Panc1 (cell line): ENCODE results near the gene HSD17B1. TPM values are rescaled to one million over a fixed set of nuclear protein-coding genes. Genes with fewer than 3 reads are reported as not detected.
"Not testable (repeated sequence)": the region's sequence is repeated elsewhere in the genome, so short reads cannot be mapped to it uniquely, and the experiment has no call there.

Experiments used
- ATAC-seq: fragments of 200-7000 bp; cut with Tn5 transposase; 2 replicates; pipeline ENCODE4 v1.9.1; 2020; ENCODE audit warnings: mild to moderate bottlenecking, moderate library complexity
- BruUV-seq: library from RNA; stranded (reverse); fragments of 400-500 nt; replicated peaks from 2 replicates; lab custom pipeline; 2021; lab: Mats Ljungman, UMichigan
- CTCF ChIA-PET: fragments of 300-600 bp; sonication (Branson Sonifier 250); formaldehyde crosslinking; loops from one replicate; lab custom pipeline; 2022; ENCODE audit warnings: antibody characterized with exemption; lab: Charles Lee
- POLR2A ChIA-PET: fragments of 300-600 bp; sonication (Branson Sonifier 250); formaldehyde crosslinking; loops from one replicate; lab custom pipeline; 2022; ENCODE audit warnings: antibody characterized with exemption; lab: Charles Lee
- DNase-seq: peaks from one replicate; pipeline ENCODE4 v3.0.0-alpha.2; 2010; ENCODE audit warnings: low read depth, low spot score
- H3K27ac ChIP-seq: 2 replicates; pipeline ENCODE4 v1.5.1; 2011; ENCODE audit warnings: mild to moderate bottlenecking, low read length, inconsistent platforms
- H3K27me3 ChIP-seq: fragments of 200-500 bp; sonication (Bioruptor generic); 2 replicates; pipeline ENCODE4 v1.6.0; 2014; ENCODE audit warnings: low read length, inconsistent platforms; ENCODE audit not compliant: control insufficient read depth, insufficient read depth
- H3K36me3 ChIP-seq: fragments of 200-500 bp; sonication (Bioruptor generic); 2 replicates; pipeline ENCODE4 v1.5.1; 2014; ENCODE audit warnings: inconsistent platforms, mild to moderate bottlenecking, low read length, moderate library complexity; ENCODE audit not compliant: control insufficient read depth, insufficient read depth
- H3K4me1 ChIP-seq: 2 replicates; pipeline ENCODE4 v1.5.1; 2011; ENCODE audit warnings: inconsistent platforms, mild to moderate bottlenecking, low read length, moderate library complexity; ENCODE audit not compliant: control insufficient read depth, insufficient read depth
- H3K4me3 ChIP-seq, 2 experiments: 2 replicates each; pipeline ENCODE4 v1.5.1; 2011 to 2012; ENCODE audit warnings: low read depth in 2 of 2, low read length in 2 of 2, mild to moderate bottlenecking in 2 of 2, inconsistent platforms in 1 of 2, moderate library complexity in 1 of 2
- H3K9me3 ChIP-seq: fragments of 200-500 bp; sonication (Bioruptor generic); 2 replicates; pipeline ENCODE4 v1.5.1; 2014; ENCODE audit warnings: low read depth, mild to moderate bottlenecking, inconsistent platforms, low read length, moderate library complexity; ENCODE audit not compliant: control insufficient read depth, insufficient read depth
- POLR2AphosphoS5 ChIP-seq: IDR thresholded peaks from 2 replicates; pipeline ENCODE4 v1.6.1; 2012; ENCODE audit warnings: mild to moderate bottlenecking, low read depth, low read length, moderate library complexity
- SIN3A ChIP-seq: IDR thresholded peaks from 2 replicates; pipeline ENCODE4 v1.6.1; 2012; ENCODE audit warnings: low read depth, mild to moderate bottlenecking, low read length, moderate library complexity, borderline replicate concordance; ENCODE audit not compliant: insufficient read depth
- TCF7L2 ChIP-seq: IDR thresholded peaks from 2 replicates; pipeline ENCODE4 v1.6.1; 2011; ENCODE audit warnings: mild to moderate bottlenecking, low read depth, low read length, inconsistent platforms
- in situ Hi-C: cut with HindIII; loops from 2 replicates; pipeline ENCODE4 v1.10.0; 2016; ENCODE audit warnings: low sequenced_read_pairs, low pct_unique_long_range_greater_than_20kb
- intact Hi-C: fragments of 100-400 bp; cut with micrococcal nuclease; formaldehyde crosslinking; loops from one replicate; pipeline ENCODE4 v1.10.0; 2022; ENCODE audit not compliant: unreplicated experiment
- total RNA-seq: library from RNA; stranded (reverse); gene quantifications from one replicate; pipeline ENCODE4 v1.2.1, GENCODE V29; 2021; ENCODE audit not compliant: unreplicated experiment
- TF ChIP-seq, protein P1 (sequence below), 2 experiments: IDR thresholded peaks; 2 replicates each; pipeline ENCODE4 v1.6.1; 2011 to 2012; ENCODE audit warnings: low read depth in 2 of 2, control low read depth in 1 of 2, low read length in 1 of 2, mild to moderate bottlenecking in 1 of 2, moderate library complexity in 1 of 2; ENCODE audit not compliant: insufficient read depth in 1 of 2
- TF ChIP-seq, protein P2 (sequence below): fragments of 450-650 bp; IDR thresholded peaks from 2 replicates; pipeline ENCODE4 v1.5.1; 2017; ENCODE audit warnings: mild to moderate bottlenecking

HSD17B1 gene
- total RNA-seq, 1 experiment from 2014 or later = 5.4 TPM

DNA sequence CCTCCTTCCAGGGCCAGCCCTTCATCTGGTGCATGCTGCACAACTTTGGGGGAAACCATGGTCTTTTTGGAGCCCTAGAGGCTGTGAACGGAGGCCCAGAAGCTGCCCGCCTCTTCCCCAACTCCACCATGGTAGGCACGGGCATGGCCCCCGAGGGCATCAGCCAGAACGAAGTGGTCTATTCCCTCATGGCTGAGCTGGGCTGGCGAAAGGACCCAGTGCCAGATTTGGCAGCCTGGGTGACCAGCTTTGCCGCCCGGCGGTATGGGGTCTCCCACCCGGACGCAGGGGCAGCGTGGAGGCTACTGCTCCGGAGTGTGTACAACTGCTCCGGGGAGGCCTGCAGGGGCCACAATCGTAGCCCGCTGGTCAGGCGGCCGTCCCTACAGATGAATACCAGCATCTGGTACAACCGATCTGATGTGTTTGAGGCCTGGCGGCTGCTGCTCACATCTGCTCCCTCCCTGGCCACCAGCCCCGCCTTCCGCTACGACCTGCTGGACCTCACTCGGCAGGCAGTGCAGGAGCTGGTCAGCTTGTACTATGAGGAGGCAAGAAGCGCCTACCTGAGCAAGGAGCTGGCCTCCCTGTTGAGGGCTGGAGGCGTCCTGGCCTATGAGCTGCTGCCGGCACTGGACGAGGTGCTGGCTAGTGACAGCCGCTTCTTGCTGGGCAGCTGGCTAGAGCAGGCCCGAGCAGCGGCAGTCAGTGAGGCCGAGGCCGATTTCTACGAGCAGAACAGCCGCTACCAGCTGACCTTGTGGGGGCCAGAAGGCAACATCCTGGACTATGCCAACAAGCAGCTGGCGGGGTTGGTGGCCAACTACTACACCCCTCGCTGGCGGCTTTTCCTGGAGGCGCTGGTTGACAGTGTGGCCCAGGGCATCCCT is 9.3 kb upstream of the HSD17B1 start:
- Histone ChIP-seq H3K4me1 (peaks cover 7% of the 10 kb centered on the region), H3K36me3 (no peaks in the 10 kb centered on the region), H3K27me3 (no peaks in the 10 kb centered on the region), H3K27ac (no peak overlapping the region), H3K4me3 (no peak overlapping the region), H3K9me3 (no peaks in the 10 kb centered on the region)
- no TSS peak for BruUV-seq
- DNase-seq (no peak), ATAC-seq (no peak)
- no peak for TF ChIP-seq TCF7L2
- no peak for TF ChIP-seq SIN3A
- no peak for TF ChIP-seq POLR2AphosphoS5
- TF ChIP-seq, protein P1, sequence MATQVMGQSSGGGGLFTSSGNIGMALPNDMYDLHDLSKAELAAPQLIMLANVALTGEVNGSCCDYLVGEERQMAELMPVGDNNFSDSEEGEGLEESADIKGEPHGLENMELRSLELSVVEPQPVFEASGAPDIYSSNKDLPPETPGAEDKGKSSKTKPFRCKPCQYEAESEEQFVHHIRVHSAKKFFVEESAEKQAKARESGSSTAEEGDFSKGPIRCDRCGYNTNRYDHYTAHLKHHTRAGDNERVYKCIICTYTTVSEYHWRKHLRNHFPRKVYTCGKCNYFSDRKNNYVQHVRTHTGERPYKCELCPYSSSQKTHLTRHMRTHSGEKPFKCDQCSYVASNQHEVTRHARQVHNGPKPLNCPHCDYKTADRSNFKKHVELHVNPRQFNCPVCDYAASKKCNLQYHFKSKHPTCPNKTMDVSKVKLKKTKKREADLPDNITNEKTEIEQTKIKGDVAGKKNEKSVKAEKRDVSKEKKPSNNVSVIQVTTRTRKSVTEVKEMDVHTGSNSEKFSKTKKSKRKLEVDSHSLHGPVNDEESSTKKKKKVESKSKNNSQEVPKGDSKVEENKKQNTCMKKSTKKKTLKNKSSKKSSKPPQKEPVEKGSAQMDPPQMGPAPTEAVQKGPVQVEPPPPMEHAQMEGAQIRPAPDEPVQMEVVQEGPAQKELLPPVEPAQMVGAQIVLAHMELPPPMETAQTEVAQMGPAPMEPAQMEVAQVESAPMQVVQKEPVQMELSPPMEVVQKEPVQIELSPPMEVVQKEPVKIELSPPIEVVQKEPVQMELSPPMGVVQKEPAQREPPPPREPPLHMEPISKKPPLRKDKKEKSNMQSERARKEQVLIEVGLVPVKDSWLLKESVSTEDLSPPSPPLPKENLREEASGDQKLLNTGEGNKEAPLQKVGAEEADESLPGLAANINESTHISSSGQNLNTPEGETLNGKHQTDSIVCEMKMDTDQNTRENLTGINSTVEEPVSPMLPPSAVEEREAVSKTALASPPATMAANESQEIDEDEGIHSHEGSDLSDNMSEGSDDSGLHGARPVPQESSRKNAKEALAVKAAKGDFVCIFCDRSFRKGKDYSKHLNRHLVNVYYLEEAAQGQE (IDR thresholded peaks at IDR 0.05; ENCODE audit: insufficient read depth in 1 of 2, low read depth in 2 of 2, low read length in 1 of 2) = no peak
- TF ChIP-seq, protein P2, sequence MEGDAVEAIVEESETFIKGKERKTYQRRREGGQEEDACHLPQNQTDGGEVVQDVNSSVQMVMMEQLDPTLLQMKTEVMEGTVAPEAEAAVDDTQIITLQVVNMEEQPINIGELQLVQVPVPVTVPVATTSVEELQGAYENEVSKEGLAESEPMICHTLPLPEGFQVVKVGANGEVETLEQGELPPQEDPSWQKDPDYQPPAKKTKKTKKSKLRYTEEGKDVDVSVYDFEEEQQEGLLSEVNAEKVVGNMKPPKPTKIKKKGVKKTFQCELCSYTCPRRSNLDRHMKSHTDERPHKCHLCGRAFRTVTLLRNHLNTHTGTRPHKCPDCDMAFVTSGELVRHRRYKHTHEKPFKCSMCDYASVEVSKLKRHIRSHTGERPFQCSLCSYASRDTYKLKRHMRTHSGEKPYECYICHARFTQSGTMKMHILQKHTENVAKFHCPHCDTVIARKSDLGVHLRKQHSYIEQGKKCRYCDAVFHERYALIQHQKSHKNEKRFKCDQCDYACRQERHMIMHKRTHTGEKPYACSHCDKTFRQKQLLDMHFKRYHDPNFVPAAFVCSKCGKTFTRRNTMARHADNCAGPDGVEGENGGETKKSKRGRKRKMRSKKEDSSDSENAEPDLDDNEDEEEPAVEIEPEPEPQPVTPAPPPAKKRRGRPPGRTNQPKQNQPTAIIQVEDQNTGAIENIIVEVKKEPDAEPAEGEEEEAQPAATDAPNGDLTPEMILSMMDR = no peak
- POLR2A ChIA-PET = no interaction called here
- intact Hi-C loops (no loop called here), in situ Hi-C loops (no loop called here)
- CTCF ChIA-PET = no interaction called here

DNA sequence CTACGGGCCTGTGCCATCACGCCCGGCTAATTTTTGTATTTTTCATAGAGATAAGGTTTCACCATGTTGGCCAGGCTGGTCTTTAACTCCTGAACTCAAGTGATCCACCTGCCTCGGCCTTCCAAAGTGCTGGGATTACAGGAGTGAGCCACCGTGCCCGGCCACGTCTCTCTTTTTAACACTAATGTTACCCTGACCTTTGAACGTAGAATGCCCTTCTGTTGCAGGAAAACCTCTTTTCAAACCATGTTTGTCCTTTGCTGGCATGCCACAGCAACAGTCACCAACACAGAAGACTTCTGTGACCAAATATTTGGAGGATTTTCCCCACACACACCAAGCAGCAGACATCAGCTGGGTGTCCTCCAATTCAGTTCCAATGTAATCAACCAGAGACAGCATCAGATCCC is 7.8 kb upstream of the HSD17B1 start:
- POLR2A ChIA-PET = no interaction called here
- H3K27me3 ChIP-seq = no peaks in the 10 kb centered on the region
- intact Hi-C loops (no loop called here), in situ Hi-C loops (no loop called here)
- H3K36me3 ChIP-seq = no peaks in the 10 kb centered on the region
- DNase-seq = no peak
- CTCF ChIA-PET = no interaction called here
- H3K9me3 ChIP-seq = no peaks in the 10 kb centered on the region
- TF ChIP-seq, protein P2 = no peak
- TF ChIP-seq TCF7L2 (no peak), POLR2AphosphoS5 (no peak), SIN3A (no peak)
- no TSS peak for BruUV-seq
- no peak overlapping the region for H3K4me3 ChIP-seq
- no peak overlapping the region for H3K27ac ChIP-seq
- H3K4me1 ChIP-seq = peaks cover 13% of the 10 kb centered on the region
- ATAC-seq = no peak

DNA sequence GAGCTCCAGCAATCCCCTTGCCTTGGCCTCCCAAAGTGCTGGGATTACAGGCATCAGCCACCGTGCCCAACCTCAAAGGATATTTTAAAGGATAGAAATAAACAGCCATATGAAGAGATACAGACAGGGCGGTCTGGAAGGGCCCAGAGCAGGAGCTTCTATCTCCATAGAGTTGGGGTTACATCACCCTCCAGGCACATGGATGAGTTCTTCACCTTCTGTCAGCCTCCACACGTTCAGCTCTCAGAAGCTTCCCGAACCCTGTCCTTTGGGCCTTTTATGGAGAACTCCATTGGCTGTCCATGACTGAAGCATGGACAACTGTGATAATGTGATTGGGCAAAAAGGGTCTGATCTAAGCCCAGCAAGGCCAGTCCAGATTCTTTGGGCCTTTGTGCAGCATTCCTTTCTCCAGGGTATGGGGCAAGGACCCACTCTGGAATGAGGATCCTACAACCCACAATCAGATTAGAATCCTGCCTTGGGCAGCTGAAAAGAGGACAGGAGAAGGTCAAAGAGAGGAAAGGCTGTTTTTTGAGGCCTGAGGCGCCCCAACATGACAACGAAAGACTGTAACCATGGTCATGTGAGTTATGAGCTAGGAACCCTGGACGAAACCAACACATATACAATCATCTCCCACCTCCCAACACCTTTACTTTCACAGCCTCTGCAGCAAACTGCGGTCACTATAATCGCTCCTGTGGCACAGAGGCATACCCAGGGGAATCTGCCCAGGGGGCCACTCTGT is 6.8 kb upstream of the HSD17B1 start:
- intact Hi-C loops, in situ Hi-C loops, H3K36me3 ChIP-seq, POLR2A ChIA-PET, DNase-seq, H3K4me3 ChIP-seq, H3K27ac ChIP-seq, H3K4me1 ChIP-seq, H3K9me3 ChIP-seq, CTCF ChIA-PET, ATAC-seq, BruUV-seq, H3K27me3 ChIP-seq: not testable (repeated sequence)
